A549 (cell line): ENCODE measurements around the gene KRT16.

Experiments
- EHMT2 ChIP-seq: fragments of 200-600 bp; sonication (generic); IDR thresholded peaks from 2 replicates; pipeline ENCODE4 v1.6.1; 2016; ENCODE audit warnings: antibody characterized with exemption, low read depth, mild to moderate bottlenecking, moderate library complexity
- ESRRA ChIP-seq: fragments of 150-350 bp; IDR thresholded peaks from 2 replicates; pipeline ENCODE4 v1.6.1; 2014; ENCODE audit warnings: mild to moderate bottlenecking, low read length, borderline replicate concordance
- GATA3 ChIP-seq: IDR thresholded peaks from 2 replicates; pipeline ENCODE4 v1.6.1; 2012; ENCODE audit warnings: borderline replicate concordance
- POLR2A ChIP-seq: IDR thresholded peaks from 2 replicates; pipeline ENCODE4 v1.6.1; 2012; ENCODE audit warnings: mild to moderate bottlenecking, low read length
- RAD21 ChIP-seq, 2 experiments: fragments of >200 bp in 1 of 2; sonication (Bioruptor Twin) in 1 of 2; formaldehyde crosslinking in 1 of 2; IDR thresholded peaks in 1 of 2; conservative IDR thresholded peaks in 1 of 2; 2 replicates in 1 of 2; 3 replicates in 1 of 2; pipeline ENCODE4 v1.6.1; 2012 to 2018; ENCODE audit warnings: inconsistent platforms in 1 of 2
- SMC3 ChIP-seq: fragments of >200 bp; sonication (Bioruptor Twin); formaldehyde crosslinking; IDR thresholded peaks from 3 replicates; pipeline ENCODE4 v1.6.1; 2018; ENCODE audit warnings: inconsistent platforms
- TF ChIP-seq, protein P1 (sequence below): fragments of 450-650 bp; IDR thresholded peaks from 2 replicates; pipeline ENCODE4 v1.6.1; 2014; ENCODE audit warnings: antibody characterized with exemption
- TF ChIP-seq, protein P2 (sequence below): fragments of >200 bp; sonication (Bioruptor Twin); formaldehyde crosslinking; IDR thresholded peaks from 3 replicates; pipeline ENCODE4 v1.5.1; 2016

DNA sequence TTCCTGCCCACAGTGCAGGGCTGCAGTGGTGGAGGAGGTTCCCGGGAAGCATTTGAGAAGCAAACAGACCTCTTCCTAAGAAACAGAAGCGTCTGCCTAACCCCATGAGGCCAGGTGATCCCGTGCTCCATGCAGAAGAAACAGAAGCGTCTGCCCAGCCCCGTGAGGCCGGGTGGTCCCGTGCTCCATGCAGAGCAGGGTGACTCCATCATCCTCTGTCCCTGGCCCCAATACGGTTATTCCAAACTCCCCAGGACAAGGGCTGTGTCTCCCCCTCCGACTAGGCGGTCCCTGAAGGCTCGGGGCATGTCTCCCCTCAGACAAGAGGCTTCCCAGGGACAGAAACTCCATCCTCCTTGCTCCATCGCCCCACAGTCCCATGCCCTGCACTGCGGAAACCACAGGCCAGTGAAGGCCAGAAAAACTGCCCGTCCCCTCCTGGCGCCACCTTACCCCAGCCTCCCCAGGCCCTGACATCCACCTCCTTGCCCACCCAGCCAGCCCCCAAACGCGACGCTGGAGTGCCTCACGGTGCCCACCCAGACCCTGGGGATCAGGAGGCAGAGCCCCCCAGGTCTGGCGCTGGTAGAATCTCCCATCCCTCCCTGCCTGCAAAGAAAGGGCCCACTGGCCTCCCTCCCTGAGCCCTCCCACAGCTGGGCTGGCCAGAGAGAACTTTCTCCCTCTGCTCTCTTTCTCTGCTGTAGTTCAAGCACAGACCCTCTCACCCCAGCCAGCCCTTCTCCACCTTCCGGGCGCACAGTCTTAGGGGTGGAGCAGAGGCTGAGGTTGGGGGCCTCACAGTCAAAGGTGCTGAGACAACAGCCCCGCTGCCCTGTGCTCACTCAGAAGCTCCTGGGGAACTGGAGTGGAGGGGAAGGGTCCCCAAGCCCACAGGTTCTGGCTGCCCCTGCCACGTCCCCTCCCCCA is 42.4 kb upstream of the KRT16 start:
- TF ChIP-seq SMC3: no peak
- TF ChIP-seq, protein P1, sequence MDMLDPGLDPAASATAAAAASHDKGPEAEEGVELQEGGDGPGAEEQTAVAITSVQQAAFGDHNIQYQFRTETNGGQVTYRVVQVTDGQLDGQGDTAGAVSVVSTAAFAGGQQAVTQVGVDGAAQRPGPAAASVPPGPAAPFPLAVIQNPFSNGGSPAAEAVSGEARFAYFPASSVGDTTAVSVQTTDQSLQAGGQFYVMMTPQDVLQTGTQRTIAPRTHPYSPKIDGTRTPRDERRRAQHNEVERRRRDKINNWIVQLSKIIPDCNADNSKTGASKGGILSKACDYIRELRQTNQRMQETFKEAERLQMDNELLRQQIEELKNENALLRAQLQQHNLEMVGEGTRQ: no peak
- no peak for TF ChIP-seq EHMT2
- no peak for TF ChIP-seq POLR2A
- no peak for TF ChIP-seq RAD21 (conservative IDR thresholded peaks at IDR 0.05 in 1 of 2, IDR thresholded peaks at IDR 0.05 in 1 of 2)
- TF ChIP-seq, protein P2, sequence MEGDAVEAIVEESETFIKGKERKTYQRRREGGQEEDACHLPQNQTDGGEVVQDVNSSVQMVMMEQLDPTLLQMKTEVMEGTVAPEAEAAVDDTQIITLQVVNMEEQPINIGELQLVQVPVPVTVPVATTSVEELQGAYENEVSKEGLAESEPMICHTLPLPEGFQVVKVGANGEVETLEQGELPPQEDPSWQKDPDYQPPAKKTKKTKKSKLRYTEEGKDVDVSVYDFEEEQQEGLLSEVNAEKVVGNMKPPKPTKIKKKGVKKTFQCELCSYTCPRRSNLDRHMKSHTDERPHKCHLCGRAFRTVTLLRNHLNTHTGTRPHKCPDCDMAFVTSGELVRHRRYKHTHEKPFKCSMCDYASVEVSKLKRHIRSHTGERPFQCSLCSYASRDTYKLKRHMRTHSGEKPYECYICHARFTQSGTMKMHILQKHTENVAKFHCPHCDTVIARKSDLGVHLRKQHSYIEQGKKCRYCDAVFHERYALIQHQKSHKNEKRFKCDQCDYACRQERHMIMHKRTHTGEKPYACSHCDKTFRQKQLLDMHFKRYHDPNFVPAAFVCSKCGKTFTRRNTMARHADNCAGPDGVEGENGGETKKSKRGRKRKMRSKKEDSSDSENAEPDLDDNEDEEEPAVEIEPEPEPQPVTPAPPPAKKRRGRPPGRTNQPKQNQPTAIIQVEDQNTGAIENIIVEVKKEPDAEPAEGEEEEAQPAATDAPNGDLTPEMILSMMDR: no peak
- no peak for TF ChIP-seq GATA3
- no peak for TF ChIP-seq ESRRA
